ENCODE data around the gene CYP2D6.

Gene CYP2D6

GRCh38 chr22:42164901-42165300, 34.3 kb upstream of the CYP2D6 start:
- Histone ChIP-seq H3K4me1 (ENCODE audit: insufficient read depth, poor library complexity, severe bottlenecking) (peaks cover 14% of the 10 kb centered on the region), H3K4me3 (ENCODE audit: severe bottlenecking) (no peak overlapping the region), H3K27ac (ENCODE audit: poor library complexity, severe bottlenecking) (no peak overlapping the region), H3K36me3 (ENCODE audit: low read depth) (peaks cover 25% of the 10 kb centered on the region), H3K9me3 (ENCODE audit: severe bottlenecking) (no peaks in the 10 kb centered on the region), H3K27me3 (ENCODE audit: insufficient read depth, poor library complexity, severe bottlenecking) (no peaks in the 10 kb centered on the region)
- DNase-seq (ENCODE audit: low spot score) (no peak), ATAC-seq (ENCODE audit: low read depth) (no peak)
- no peak for TF ChIP-seq CTCF (IDR thresholded peaks at IDR 0.05; ENCODE audit: poor library complexity, severe bottlenecking)

GRCh38 chr22:42163515-42163914, 32.9 kb upstream of the CYP2D6 start:
- peaks cover 20% of the 10 kb centered on the region for H3K36me3 ChIP-seq (ENCODE audit: low read depth)

GRCh38 chr22:42162728-42163489, 32.3 kb upstream of the CYP2D6 start:
- peak; percentile 66 for ATAC-seq (ENCODE audit: low read depth)
- TF ChIP-seq CTCF (IDR thresholded peaks at IDR 0.05; ENCODE audit: poor library complexity, severe bottlenecking): no peak
- no peaks in the 10 kb centered on the region for H3K9me3 ChIP-seq (ENCODE audit: severe bottlenecking)
- no peaks in the 10 kb centered on the region for H3K27me3 ChIP-seq (ENCODE audit: insufficient read depth, poor library complexity, severe bottlenecking)
- peaks cover 15% of the 10 kb centered on the region for H3K36me3 ChIP-seq (ENCODE audit: low read depth)
- H3K4me3 ChIP-seq (ENCODE audit: severe bottlenecking): no peak overlapping the region
- DNase-seq (ENCODE audit: low spot score): no peak
- peak overlapping the region; percentile 25 for H3K27ac ChIP-seq (ENCODE audit: poor library complexity, severe bottlenecking)
- peaks cover 14% of the 10 kb centered on the region for H3K4me1 ChIP-seq (ENCODE audit: insufficient read depth, poor library complexity, severe bottlenecking)

More at GRCh38 chr22:42163515-42163914, 32.9 kb upstream of the CYP2D6 start:
- no peaks in the 10 kb centered on the region for H3K27me3 ChIP-seq (ENCODE audit: insufficient read depth, poor library complexity, severe bottlenecking)
- DNase-seq (ENCODE audit: low spot score) (no peak), ATAC-seq (ENCODE audit: low read depth) (no peak)
- peaks cover 14% of the 10 kb centered on the region for H3K4me1 ChIP-seq (ENCODE audit: insufficient read depth, poor library complexity, severe bottlenecking)
- peak overlapping the region; percentile 25 for H3K27ac ChIP-seq (ENCODE audit: poor library complexity, severe bottlenecking)
- H3K9me3 ChIP-seq (ENCODE audit: severe bottlenecking): no peaks in the 10 kb centered on the region
- TF ChIP-seq CTCF (IDR thresholded peaks at IDR 0.05; ENCODE audit: poor library complexity, severe bottlenecking): no peak
- H3K4me3 ChIP-seq (ENCODE audit: severe bottlenecking): no peak overlapping the region

- ATAC-seq (ENCODE audit: low read depth) (no peak), DNase-seq (ENCODE audit: low spot score) (no peak)
- Histone ChIP-seq H3K4me3 (ENCODE audit: severe bottlenecking) (no peak overlapping the region), H3K27ac (ENCODE audit: poor library complexity, severe bottlenecking) (no peak overlapping the region), H3K36me3 (ENCODE audit: low read depth) (peaks cover 12% of the 10 kb centered on the region), H3K27me3 (ENCODE audit: insufficient read depth, poor library complexity, severe bottlenecking) (no peaks in the 10 kb centered on the region), H3K4me1 (ENCODE audit: insufficient read depth, poor library complexity, severe bottlenecking) (peaks cover 21% of the 10 kb centered on the region), H3K9me3 (ENCODE audit: severe bottlenecking) (no peaks in the 10 kb centered on the region)
- TF ChIP-seq CTCF (IDR thresholded peaks at IDR 0.05; ENCODE audit: poor library complexity, severe bottlenecking): no peak
Measured at GRCh38 chr22:42160830-42161696, 30.5 kb upstream of the CYP2D6 start.

All from RWPE2 (cell line).